DND-41 (cell line): ENCODE results near the gene SLC6A16.

Experiments used
- ATAC-seq: fragments of 200-7000 bp; cut with Tn5 transposase; 3 replicates; pipeline ENCODE4 v1.9.1; 2021; ENCODE audit warnings: low read depth; ENCODE audit not compliant: insufficient read depth
- DNase-seq: peaks from one replicate; pipeline ENCODE4 v3.0.0-alpha.2; 2020
- H2AFZ ChIP-seq: 2 replicates; pipeline ENCODE4 v1.6.0; 2012; ENCODE audit warnings: low read depth, low read length
- H3K27ac ChIP-seq: 2 replicates; pipeline ENCODE4 v1.5.1; 2012; ENCODE audit warnings: low read length, inconsistent platforms
- H3K27me3 ChIP-seq: fragments of 200-600 bp; sonication (generic); 2 replicates; pipeline ENCODE4 v1.6.0; 2012; ENCODE audit warnings: low read length, mild to moderate bottlenecking, inconsistent platforms; ENCODE audit not compliant: insufficient read depth, poor library complexity
- H3K36me3 ChIP-seq: 2 replicates; pipeline ENCODE4 v1.5.1; 2012; ENCODE audit warnings: low read length, inconsistent platforms; ENCODE audit not compliant: insufficient read depth
- H3K4me1 ChIP-seq: 2 replicates; pipeline ENCODE4 v1.5.1; 2012; ENCODE audit warnings: mild to moderate bottlenecking, low read length; ENCODE audit not compliant: insufficient read depth
- H3K4me2 ChIP-seq: 2 replicates; pipeline ENCODE4 v1.6.0; 2012; ENCODE audit warnings: mild to moderate bottlenecking, moderate library complexity, low read length, inconsistent platforms; ENCODE audit not compliant: insufficient read depth
- H3K4me3 ChIP-seq, 2 experiments: fragments of 200-600 bp in 1 of 2; shearing (Covaris generic) in 1 of 2; 2 replicates each; pipeline ENCODE4 v1.5.1; 2012 to 2016; ENCODE audit warnings: inconsistent platforms in 2 of 2, low read length in 2 of 2, mild to moderate bottlenecking in 2 of 2, low read depth in 1 of 2, moderate library complexity in 1 of 2
- H3K79me2 ChIP-seq: 2 replicates; pipeline ENCODE4 v1.6.0; 2012; ENCODE audit warnings: low read length, inconsistent platforms; ENCODE audit not compliant: insufficient read depth
- H3K9ac ChIP-seq: 2 replicates; pipeline ENCODE4 v1.6.0; 2012; ENCODE audit warnings: low read depth, mild to moderate bottlenecking, inconsistent platforms, low read length, moderate library complexity
- H3K9me3 ChIP-seq: 2 replicates; pipeline ENCODE4 v1.5.1; 2012; ENCODE audit warnings: low read length, moderate library complexity, mild to moderate bottlenecking, inconsistent platforms; ENCODE audit not compliant: insufficient read depth, severe bottlenecking
- H4K20me1 ChIP-seq: 2 replicates; pipeline ENCODE4 v1.6.0; 2012; ENCODE audit warnings: low read length; ENCODE audit not compliant: insufficient read depth
- EZH2 ChIP-seq: IDR thresholded peaks from 3 replicates; pipeline ENCODE4 v1.6.1; 2012; ENCODE audit warnings: borderline replicate concordance, low read depth, mild to moderate bottlenecking, moderate library complexity, low read length, inconsistent platforms; ENCODE audit not compliant: severe bottlenecking
- TF ChIP-seq, protein P1 (sequence below): IDR thresholded peaks from 2 replicates; pipeline ENCODE4 v1.5.1; 2012; ENCODE audit warnings: borderline replicate concordance, low read length, moderate library complexity, mild to moderate bottlenecking; ENCODE audit not compliant: poor library complexity, severe bottlenecking; ENCODE audit errors: extremely low read depth

Gene SLC6A16

DNA sequence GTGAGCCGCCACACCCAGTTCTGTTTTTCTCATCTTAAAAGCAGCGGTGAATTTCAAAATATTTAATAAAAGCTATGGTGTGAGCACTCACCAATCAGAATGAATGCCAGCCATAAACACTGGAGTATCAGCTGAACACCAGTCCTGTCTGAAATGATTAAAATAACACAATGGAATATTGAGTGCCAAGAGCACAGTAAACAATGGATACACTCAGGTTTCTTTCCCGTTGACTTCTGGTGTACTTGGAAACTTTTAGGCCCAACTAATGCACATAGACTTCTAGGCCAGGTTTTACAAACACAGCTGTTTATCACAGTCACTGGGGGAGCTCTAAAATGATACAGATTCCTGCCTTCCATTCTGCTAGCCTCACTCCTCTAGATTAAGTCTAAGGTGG is 68.3 kb downstream of the SLC6A16 start:
- ATAC-seq = no peak
- H3K9ac ChIP-seq = no peak overlapping the region
- no peak overlapping the region for H2AFZ ChIP-seq
- TF ChIP-seq, protein P1, sequence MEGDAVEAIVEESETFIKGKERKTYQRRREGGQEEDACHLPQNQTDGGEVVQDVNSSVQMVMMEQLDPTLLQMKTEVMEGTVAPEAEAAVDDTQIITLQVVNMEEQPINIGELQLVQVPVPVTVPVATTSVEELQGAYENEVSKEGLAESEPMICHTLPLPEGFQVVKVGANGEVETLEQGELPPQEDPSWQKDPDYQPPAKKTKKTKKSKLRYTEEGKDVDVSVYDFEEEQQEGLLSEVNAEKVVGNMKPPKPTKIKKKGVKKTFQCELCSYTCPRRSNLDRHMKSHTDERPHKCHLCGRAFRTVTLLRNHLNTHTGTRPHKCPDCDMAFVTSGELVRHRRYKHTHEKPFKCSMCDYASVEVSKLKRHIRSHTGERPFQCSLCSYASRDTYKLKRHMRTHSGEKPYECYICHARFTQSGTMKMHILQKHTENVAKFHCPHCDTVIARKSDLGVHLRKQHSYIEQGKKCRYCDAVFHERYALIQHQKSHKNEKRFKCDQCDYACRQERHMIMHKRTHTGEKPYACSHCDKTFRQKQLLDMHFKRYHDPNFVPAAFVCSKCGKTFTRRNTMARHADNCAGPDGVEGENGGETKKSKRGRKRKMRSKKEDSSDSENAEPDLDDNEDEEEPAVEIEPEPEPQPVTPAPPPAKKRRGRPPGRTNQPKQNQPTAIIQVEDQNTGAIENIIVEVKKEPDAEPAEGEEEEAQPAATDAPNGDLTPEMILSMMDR = no peak
- TF ChIP-seq EZH2 = no peak
- H3K4me1 ChIP-seq = no peaks in the 10 kb centered on the region
- H4K20me1 ChIP-seq = no peaks in the 10 kb centered on the region
- peaks cover 14% of the 10 kb centered on the region for H3K9me3 ChIP-seq
- no peak overlapping the region for H3K4me2 ChIP-seq
- no peaks in the 10 kb centered on the region for H3K36me3 ChIP-seq
- no peak for DNase-seq
- H3K79me2 ChIP-seq = no peaks in the 10 kb centered on the region
- peaks cover 6% of the 10 kb centered on the region for H3K27me3 ChIP-seq
- H3K27ac ChIP-seq = no peak overlapping the region
- H3K4me3 ChIP-seq = no peak overlapping the region

- Histone ChIP-seq H3K9ac (no peak overlapping the region), H3K4me2 (no peak overlapping the region)
Measured at GRCh38 chr19:49255674-49256073, 69.3 kb downstream of the SLC6A16 start.

GRCh38 chr19:49249933-49250332 is 75.1 kb downstream of the SLC6A16 start:
- no peak for ATAC-seq
- Histone ChIP-seq H4K20me1 (no peaks in the 10 kb centered on the region), H3K36me3 (no peaks in the 10 kb centered on the region)

More at GRCh38 chr19:49255674-49256073, 69.3 kb downstream of the SLC6A16 start:
- TF ChIP-seq, protein P1 = no peak
- TF ChIP-seq EZH2 = no peak
- Histone ChIP-seq H3K79me2 (no peaks in the 10 kb centered on the region), H4K20me1 (no peaks in the 10 kb centered on the region), H2AFZ (no peak overlapping the region), H3K4me3 (no peak overlapping the region), H3K4me1 (no peaks in the 10 kb centered on the region), H3K36me3 (no peaks in the 10 kb centered on the region), H3K27ac (no peak overlapping the region), H3K9me3 (peaks cover 14% of the 10 kb centered on the region), H3K27me3 (peaks cover 6% of the 10 kb centered on the region)
- DNase-seq (no peak), ATAC-seq (no peak)

More at GRCh38 chr19:49249933-49250332, 75.1 kb downstream of the SLC6A16 start:
- Histone ChIP-seq H3K4me3 (no peak overlapping the region), H3K27me3 (peaks cover 6% of the 10 kb centered on the region), H2AFZ (no peak overlapping the region), H3K9me3 (no peaks in the 10 kb centered on the region), H3K79me2 (no peaks in the 10 kb centered on the region), H3K4me2 (no peak overlapping the region), H3K27ac (no peak overlapping the region), H3K9ac (no peak overlapping the region), H3K4me1 (no peaks in the 10 kb centered on the region)
- no peak for DNase-seq
- TF ChIP-seq, protein P1 = no peak
- TF ChIP-seq EZH2 = no peak
